PC-3 (cell line): ENCODE results near the gene RIMBP2. TPM values are rescaled to one million over a fixed set of nuclear protein-coding genes. Genes with fewer than 3 reads are reported as not detected.

ENCODE experiments used
- ATAC-seq: fragments of 200-7000 bp; cut with Tn5 transposase; 2 replicates; pipeline ENCODE4 v1.9.1; 2020; ENCODE audit warnings: mild to moderate bottlenecking, moderate library complexity
- BruUV-seq: library from RNA; stranded (reverse); fragments of 400-500 nt; replicated peaks from 2 replicates; lab custom pipeline; 2021; lab: Mats Ljungman, UMichigan
- CTCF ChIA-PET: fragments of 300-600 bp; sonication (Branson Sonifier 250); formaldehyde crosslinking; loops from one replicate; lab custom pipeline; 2022; ENCODE audit warnings: antibody characterized with exemption; lab: Charles Lee
- POLR2A ChIA-PET: fragments of 300-600 bp; sonication (Branson Sonifier 250); formaldehyde crosslinking; loops from one replicate; lab custom pipeline; 2022; ENCODE audit warnings: antibody characterized with exemption; ENCODE audit not compliant: unreplicated experiment; lab: Charles Lee
- DNase-seq: peaks from one replicate; pipeline ENCODE4 v3.0.0-alpha.2; 2015
- H2AFZ ChIP-seq: fragments of 300-600 bp; sonication (generic); 2 replicates; pipeline ENCODE4 v1.6.0; 2016; ENCODE audit warnings: antibody characterized with exemption, low read length
- H3F3A ChIP-seq: fragments of 300-600 bp; sonication (generic); one replicate; pipeline ENCODE4 v1.6.0; 2017; ENCODE audit warnings: antibody characterized with exemption, low read length, control low read depth, mild to moderate bottlenecking; ENCODE audit not compliant: unreplicated experiment
- H3K27ac ChIP-seq: fragments of 300-600 bp; sonication (generic); 2 replicates; pipeline ENCODE4 v1.5.1; 2016; ENCODE audit warnings: mild to moderate bottlenecking, low read length
- H3K27me3 ChIP-seq: fragments of 300-600 bp; sonication (generic); 2 replicates; pipeline ENCODE4 v1.6.1; 2016; ENCODE audit warnings: low read length, mixed read lengths
- H3K36me3 ChIP-seq: fragments of 300-600 bp; sonication (generic); 2 replicates; pipeline ENCODE4 v1.6.1; 2016; ENCODE audit warnings: low read depth, mixed run types, low read length, mixed read lengths
- H3K4me1 ChIP-seq: fragments of 300-600 bp; sonication (generic); 2 replicates; pipeline ENCODE4 v1.5.1; 2016; ENCODE audit warnings: low read length; ENCODE audit not compliant: insufficient read depth
- H3K4me2 ChIP-seq: fragments of 300-600 bp; sonication (generic); 2 replicates; pipeline ENCODE4 v1.6.0; 2016; ENCODE audit warnings: low read length
- H3K4me3 ChIP-seq: fragments of 300-600 bp; sonication (generic); 2 replicates; pipeline ENCODE4 v1.5.1; 2016; ENCODE audit warnings: mild to moderate bottlenecking, low read length, mixed read lengths
- H3K79me2 ChIP-seq: fragments of 300-600 bp; sonication (generic); 2 replicates; pipeline ENCODE4 v1.6.1; 2017; ENCODE audit warnings: low read length, mixed read lengths
- H3K9ac ChIP-seq: fragments of 300-600 bp; sonication (generic); 2 replicates; pipeline ENCODE4 v1.6.0; 2016; ENCODE audit warnings: mild to moderate bottlenecking, low read length
- H3K9me2 ChIP-seq: fragments of 300-600 bp; sonication (generic); replicated peaks from 2 replicates; pipeline ENCODE4 v1.6.1; 2016; ENCODE audit warnings: mixed run types, low read length, mixed read lengths
- H3K9me3 ChIP-seq: fragments of 300-600 bp; sonication (generic); 2 replicates; pipeline ENCODE4 v1.6.1; 2016; ENCODE audit warnings: low read length, mixed read lengths
- H4K20me1 ChIP-seq: fragments of 300-600 bp; sonication (generic); 2 replicates; pipeline ENCODE4 v1.6.1; 2016; ENCODE audit warnings: low read length, mixed read lengths
- EZH2 ChIP-seq: fragments of 300-600 bp; sonication (generic); IDR thresholded peaks from one replicate; pipeline ENCODE4 v1.6.1; 2017; ENCODE audit warnings: antibody characterized with exemption, mild to moderate bottlenecking, low read length; ENCODE audit not compliant: unreplicated experiment
- EZH2phosphoT487 ChIP-seq: fragments of 300-600 bp; sonication (generic); IDR thresholded peaks from 2 replicates; pipeline ENCODE4 v1.6.1; 2018; ENCODE audit warnings: mild to moderate bottlenecking, antibody characterized with exemption, low read length, borderline replicate concordance
- intact Hi-C: fragments of 100-400 bp; cut with micrococcal nuclease; formaldehyde crosslinking; loops from 2 replicates; pipeline ENCODE4 v1.9.0; 2023
- total RNA-seq: library from RNA; depleted of rRNA; stranded (reverse); fragments of >200 nt; gene quantifications from 2 replicates; pipeline ENCODE4 v1.2.3, GENCODE V29; 2014
- TF ChIP-seq, protein P1 (sequence below): fragments of 300-600 bp; sonication (generic); conservative IDR thresholded peaks from 2 replicates; pipeline ENCODE4 v1.5.1; 2017; ENCODE audit warnings: antibody characterized with exemption, low read depth, mild to moderate bottlenecking, low read length

Gene RIMBP2
- total RNA-seq, 1 experiment from 2014 or later = not detected

- Histone ChIP-seq H3K27me3 (no peaks in the 10 kb centered on the region), H4K20me1 (no peaks in the 10 kb centered on the region), H3K9ac (no peak overlapping the region), H2AFZ (no peak overlapping the region), H3K36me3 (no peaks in the 10 kb centered on the region), H3K79me2 (no peaks in the 10 kb centered on the region), H3F3A (no peaks in the 10 kb centered on the region), H3K9me3 (no peaks in the 10 kb centered on the region), H3K4me3 (no peak overlapping the region), H3K9me2 (no peaks in the 10 kb centered on the region), H3K4me2 (no peak overlapping the region), H3K27ac (no peak overlapping the region), H3K4me1 (no peaks in the 10 kb centered on the region)
- no TSS peak for BruUV-seq
- intact Hi-C loops = no loop called here
- TF ChIP-seq EZH2 (no peak), EZH2phosphoT487 (no peak)
- TF ChIP-seq, protein P1, sequence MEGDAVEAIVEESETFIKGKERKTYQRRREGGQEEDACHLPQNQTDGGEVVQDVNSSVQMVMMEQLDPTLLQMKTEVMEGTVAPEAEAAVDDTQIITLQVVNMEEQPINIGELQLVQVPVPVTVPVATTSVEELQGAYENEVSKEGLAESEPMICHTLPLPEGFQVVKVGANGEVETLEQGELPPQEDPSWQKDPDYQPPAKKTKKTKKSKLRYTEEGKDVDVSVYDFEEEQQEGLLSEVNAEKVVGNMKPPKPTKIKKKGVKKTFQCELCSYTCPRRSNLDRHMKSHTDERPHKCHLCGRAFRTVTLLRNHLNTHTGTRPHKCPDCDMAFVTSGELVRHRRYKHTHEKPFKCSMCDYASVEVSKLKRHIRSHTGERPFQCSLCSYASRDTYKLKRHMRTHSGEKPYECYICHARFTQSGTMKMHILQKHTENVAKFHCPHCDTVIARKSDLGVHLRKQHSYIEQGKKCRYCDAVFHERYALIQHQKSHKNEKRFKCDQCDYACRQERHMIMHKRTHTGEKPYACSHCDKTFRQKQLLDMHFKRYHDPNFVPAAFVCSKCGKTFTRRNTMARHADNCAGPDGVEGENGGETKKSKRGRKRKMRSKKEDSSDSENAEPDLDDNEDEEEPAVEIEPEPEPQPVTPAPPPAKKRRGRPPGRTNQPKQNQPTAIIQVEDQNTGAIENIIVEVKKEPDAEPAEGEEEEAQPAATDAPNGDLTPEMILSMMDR = no peak
- DNase-seq (no peak), ATAC-seq (no peak)
- ChIA-PET POLR2A (no interaction called here), CTCF (no interaction called here)
Measured at GRCh38 chr12:130391186-130391585, 324.9 kb downstream of the RIMBP2 start.

DNA sequence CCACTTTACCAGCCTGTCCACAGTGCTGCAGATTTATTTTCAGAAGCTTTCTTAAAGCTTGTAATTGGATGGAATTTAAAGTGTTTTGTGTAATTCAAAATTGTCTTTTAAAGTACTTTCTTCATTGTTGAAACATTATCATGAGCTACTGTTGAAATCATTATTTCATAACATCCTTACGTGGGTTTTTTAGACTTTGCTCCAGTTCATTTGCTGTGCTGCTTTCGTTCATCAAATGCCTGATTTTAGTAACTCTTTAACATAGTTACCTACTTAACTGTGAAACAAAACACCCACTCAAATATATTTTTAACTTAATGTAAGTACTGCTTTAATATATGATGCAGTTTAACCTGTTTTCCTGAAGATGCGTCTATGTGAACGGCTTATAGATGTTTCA is 330.9 kb downstream of the RIMBP2 start:
- Histone ChIP-seq H3F3A (no peaks in the 10 kb centered on the region), H3K79me2 (no peaks in the 10 kb centered on the region), H3K4me3 (no peak overlapping the region), H3K36me3 (no peaks in the 10 kb centered on the region), H3K9me2 (no peaks in the 10 kb centered on the region), H3K27me3 (no peaks in the 10 kb centered on the region), H3K9ac (no peak overlapping the region), H3K4me1 (no peaks in the 10 kb centered on the region), H2AFZ (no peak overlapping the region), H4K20me1 (no peaks in the 10 kb centered on the region), H3K4me2 (no peak overlapping the region), H3K27ac (no peak overlapping the region), H3K9me3 (no peaks in the 10 kb centered on the region)
- DNase-seq = no peak
- TF ChIP-seq, protein P1 = no peak
- no peak for TF ChIP-seq EZH2
- no peak for TF ChIP-seq EZH2phosphoT487
- no peak for ATAC-seq
- BruUV-seq = no TSS peak
- intact Hi-C loops = no loop called here
- ChIA-PET CTCF (no interaction called here), POLR2A (no interaction called here)

- ATAC-seq (no peak), DNase-seq (no peak)
- Histone ChIP-seq H3K27me3 (no peaks in the 10 kb centered on the region), H4K20me1 (no peaks in the 10 kb centered on the region), H3K36me3 (no peaks in the 10 kb centered on the region), H3K4me3 (no peak overlapping the region), H3F3A (no peaks in the 10 kb centered on the region), H3K9ac (no peak overlapping the region), H3K9me3 (no peaks in the 10 kb centered on the region), H3K79me2 (no peaks in the 10 kb centered on the region), H2AFZ (no peak overlapping the region), H3K4me1 (no peaks in the 10 kb centered on the region), H3K4me2 (no peak overlapping the region), H3K27ac (no peak overlapping the region), H3K9me2 (no peaks in the 10 kb centered on the region)
- ChIA-PET POLR2A (no interaction called here), CTCF (no interaction called here)
- intact Hi-C loops = no loop called here
- BruUV-seq = no TSS peak
- TF ChIP-seq, protein P1 = no peak
- TF ChIP-seq EZH2 (no peak), EZH2phosphoT487 (no peak)
Measured at GRCh38 chr12:130384234-130384633, 331.9 kb downstream of the RIMBP2 start.
